SU-DHL-6 (cell line): Measurements from ENCODE around the gene NEUROG1.

ENCODE experiments used
- H2AFZ ChIP-seq: fragments of 200-600 bp; sonication (generic); 2 replicates; pipeline ENCODE4 v1.6.1; 2014; ENCODE audit warnings: low read depth, mild to moderate bottlenecking, moderate library complexity, mixed read lengths, antibody characterized with exemption, low read length; ENCODE audit not compliant: severe bottlenecking
- H3F3A ChIP-seq: fragments of 200-600 bp; shearing (Covaris generic); 2 replicates; pipeline ENCODE4 v1.6.0; 2016; ENCODE audit warnings: antibody characterized with exemption, mild to moderate bottlenecking; ENCODE audit not compliant: insufficient read depth
- H3K27ac ChIP-seq: fragments of 200-600 bp; sonication (generic); 2 replicates; pipeline ENCODE4 v1.5.1; 2016; ENCODE audit warnings: low read depth, mild to moderate bottlenecking, low read length, moderate library complexity, mixed read lengths
- H3K27me3 ChIP-seq: fragments of 200-600 bp; sonication (generic), shearing (Covaris generic); 2 replicates; pipeline ENCODE4 v1.6.0; 2014; ENCODE audit warnings: mild to moderate bottlenecking, low read length
- H3K36me3 ChIP-seq: fragments of 200-600 bp; sonication (generic); 2 replicates; pipeline ENCODE4 v1.6.1; 2014; ENCODE audit warnings: mild to moderate bottlenecking, low read length, mixed read lengths
- H3K4me2 ChIP-seq: fragments of 300-600, 200-600 bp; shearing (Covaris generic), sonication (generic); 2 replicates; pipeline ENCODE4 v1.6.0; 2014; ENCODE audit warnings: low read length, low read depth, mild to moderate bottlenecking; ENCODE audit not compliant: poor library complexity, severe bottlenecking
- H3K4me3 ChIP-seq: fragments of 200-600 bp; sonication (generic); 2 replicates; pipeline ENCODE4 v1.5.1; 2014; ENCODE audit warnings: antibody characterized with exemption, low read length, mild to moderate bottlenecking, mixed read lengths; ENCODE audit not compliant: insufficient read depth, poor library complexity, severe bottlenecking
- H3K79me2 ChIP-seq: fragments of 200-600 bp; sonication (generic); 2 replicates; pipeline ENCODE4 v1.6.1; 2014; ENCODE audit warnings: mild to moderate bottlenecking, low read length, moderate library complexity; ENCODE audit not compliant: insufficient read depth
- H3K9ac ChIP-seq: fragments of 200-600 bp; sonication (generic); 2 replicates; pipeline ENCODE4 v1.7.0; 2014; ENCODE audit warnings: mild to moderate bottlenecking, low read length
- H3K9me2 ChIP-seq: fragments of 200-600 bp; sonication (generic); replicated peaks from 2 replicates; pipeline ENCODE4 v1.6.1; 2014; ENCODE audit warnings: low read length; ENCODE audit not compliant: insufficient read depth
- H3K9me3 ChIP-seq: fragments of 200-600 bp; sonication (generic); 2 replicates; pipeline ENCODE4 v1.6.1; 2014; ENCODE audit warnings: low read length, mixed read lengths; ENCODE audit not compliant: insufficient read depth
- H4K20me1 ChIP-seq: fragments of 200-600 bp; sonication (generic); 2 replicates; pipeline ENCODE4 v1.6.1; 2014; ENCODE audit warnings: low read depth, mild to moderate bottlenecking, antibody characterized with exemption, low read length, moderate library complexity, mixed read lengths
- EZH2phosphoT487 ChIP-seq: fragments of 200-600 bp; sonication (generic), shearing (Covaris generic); conservative IDR thresholded peaks from 2 replicates; pipeline ENCODE4 v1.6.1; 2018; ENCODE audit warnings: mild to moderate bottlenecking, antibody characterized with exemption, low read length, moderate library complexity, mixed read lengths
- TF ChIP-seq, protein P1 (sequence below): fragments of 200-600 bp; sonication (generic); IDR thresholded peaks from one replicate; pipeline ENCODE4 v1.5.1; 2017; ENCODE audit warnings: antibody characterized with exemption, mild to moderate bottlenecking, low read length, moderate library complexity; ENCODE audit not compliant: insufficient read depth, poor library complexity, severe bottlenecking

The NEUROG1 gene

DNA sequence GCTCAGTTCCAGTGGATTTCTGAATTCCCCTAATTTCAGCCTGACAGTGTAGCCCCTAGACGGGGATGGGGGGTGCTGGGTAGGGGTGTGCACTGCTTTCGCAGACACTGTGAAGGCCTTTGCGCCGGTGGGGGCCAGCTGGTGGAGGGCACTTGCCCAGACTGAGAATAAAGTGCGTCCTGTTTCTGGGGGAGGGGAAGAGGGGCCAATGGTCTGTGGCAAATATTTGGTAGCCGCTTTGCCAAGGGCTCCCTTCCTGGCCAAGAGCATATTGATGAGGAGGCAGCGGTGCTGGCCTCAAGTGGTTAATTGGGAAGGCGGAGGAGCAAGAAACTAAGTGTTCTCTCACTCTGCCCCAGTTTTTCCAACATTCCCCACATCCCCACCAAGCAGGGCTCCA lies 41.7 kb upstream of the NEUROG1 start:
- no peak overlapping the region for H3K9ac ChIP-seq
- H4K20me1 ChIP-seq = no peaks in the 10 kb centered on the region
- H3K9me3 ChIP-seq = no peaks in the 10 kb centered on the region
- H3F3A ChIP-seq = no peaks in the 10 kb centered on the region
- no peak overlapping the region for H2AFZ ChIP-seq
- H3K4me3 ChIP-seq = no peak overlapping the region
- H3K79me2 ChIP-seq = no peaks in the 10 kb centered on the region
- H3K9me2 ChIP-seq = no peaks in the 10 kb centered on the region
- H3K27me3 ChIP-seq = no peaks in the 10 kb centered on the region
- no peak overlapping the region for H3K27ac ChIP-seq
- no peak overlapping the region for H3K4me2 ChIP-seq
- no peaks in the 10 kb centered on the region for H3K36me3 ChIP-seq
- TF ChIP-seq, protein P1, sequence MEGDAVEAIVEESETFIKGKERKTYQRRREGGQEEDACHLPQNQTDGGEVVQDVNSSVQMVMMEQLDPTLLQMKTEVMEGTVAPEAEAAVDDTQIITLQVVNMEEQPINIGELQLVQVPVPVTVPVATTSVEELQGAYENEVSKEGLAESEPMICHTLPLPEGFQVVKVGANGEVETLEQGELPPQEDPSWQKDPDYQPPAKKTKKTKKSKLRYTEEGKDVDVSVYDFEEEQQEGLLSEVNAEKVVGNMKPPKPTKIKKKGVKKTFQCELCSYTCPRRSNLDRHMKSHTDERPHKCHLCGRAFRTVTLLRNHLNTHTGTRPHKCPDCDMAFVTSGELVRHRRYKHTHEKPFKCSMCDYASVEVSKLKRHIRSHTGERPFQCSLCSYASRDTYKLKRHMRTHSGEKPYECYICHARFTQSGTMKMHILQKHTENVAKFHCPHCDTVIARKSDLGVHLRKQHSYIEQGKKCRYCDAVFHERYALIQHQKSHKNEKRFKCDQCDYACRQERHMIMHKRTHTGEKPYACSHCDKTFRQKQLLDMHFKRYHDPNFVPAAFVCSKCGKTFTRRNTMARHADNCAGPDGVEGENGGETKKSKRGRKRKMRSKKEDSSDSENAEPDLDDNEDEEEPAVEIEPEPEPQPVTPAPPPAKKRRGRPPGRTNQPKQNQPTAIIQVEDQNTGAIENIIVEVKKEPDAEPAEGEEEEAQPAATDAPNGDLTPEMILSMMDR = no peak
- TF ChIP-seq EZH2phosphoT487 = no peak

DNA sequence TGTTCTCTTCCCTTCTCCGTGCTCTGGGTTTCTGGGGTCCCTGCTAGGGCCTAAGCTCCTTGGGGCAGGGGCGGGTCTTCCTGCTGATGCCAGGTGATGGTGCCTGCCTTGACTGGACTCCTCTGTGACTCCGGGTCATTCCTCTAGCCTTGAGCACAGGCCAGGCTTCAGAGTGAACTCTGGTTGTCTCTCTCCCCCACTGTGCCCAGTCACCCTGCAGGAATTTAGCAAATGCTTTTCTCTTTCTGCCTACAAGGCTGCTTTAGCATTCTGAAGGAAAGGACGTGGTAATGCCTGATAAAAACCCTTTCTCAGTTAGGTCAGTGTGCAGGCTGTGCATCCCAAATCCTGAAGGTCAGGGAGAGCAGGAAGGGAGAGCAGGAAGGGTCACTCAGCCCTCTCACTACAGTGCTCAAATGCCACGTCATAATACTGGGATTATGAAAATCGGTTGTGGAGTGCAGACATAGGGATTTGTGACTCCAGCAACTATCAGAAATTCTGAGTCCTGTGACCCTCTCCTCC lies 40.4 kb upstream of the NEUROG1 start:
- TF ChIP-seq, protein P1 = no peak
- TF ChIP-seq EZH2phosphoT487 = no peak
- no peaks in the 10 kb centered on the region for H4K20me1 ChIP-seq
- H3K27ac ChIP-seq = no peak overlapping the region
- no peak overlapping the region for H3K4me2 ChIP-seq
- H3K79me2 ChIP-seq = no peaks in the 10 kb centered on the region
- no peaks in the 10 kb centered on the region for H3K36me3 ChIP-seq
- no peaks in the 10 kb centered on the region for H3K9me2 ChIP-seq
- no peak overlapping the region for H3K4me3 ChIP-seq
- H3F3A ChIP-seq = no peaks in the 10 kb centered on the region
- no peaks in the 10 kb centered on the region for H3K9me3 ChIP-seq
- H2AFZ ChIP-seq = no peak overlapping the region
- H3K9ac ChIP-seq = no peak overlapping the region
- H3K27me3 ChIP-seq = no peaks in the 10 kb centered on the region

DNA sequence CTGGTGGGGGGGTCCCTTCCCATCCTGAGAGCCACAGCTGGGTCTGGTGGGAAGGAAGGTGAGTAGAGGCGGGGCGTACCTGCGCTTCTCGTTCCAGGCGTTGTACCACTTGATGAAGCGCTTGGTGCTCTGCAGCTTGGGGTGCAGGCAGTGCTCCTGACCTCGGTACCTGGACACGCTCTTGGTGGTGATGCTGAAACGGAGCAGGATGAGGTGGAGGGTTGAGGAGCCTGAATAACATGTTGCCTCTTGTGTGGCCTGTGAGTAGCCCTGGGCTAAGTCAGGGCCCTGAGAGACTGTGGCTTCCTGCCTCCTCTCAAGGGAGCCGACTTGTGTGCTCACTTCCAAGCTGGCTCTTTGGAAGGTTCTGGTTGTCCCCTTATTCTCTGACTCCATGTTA lies 38.7 kb upstream of the NEUROG1 start:
- Histone ChIP-seq H3K4me3 (no peak overlapping the region), H2AFZ (no peak overlapping the region), H4K20me1 (no peaks in the 10 kb centered on the region), H3K9me2 (no peaks in the 10 kb centered on the region), H3K27me3 (no peaks in the 10 kb centered on the region), H3K4me2 (no peak overlapping the region), H3F3A (no peaks in the 10 kb centered on the region), H3K9me3 (no peaks in the 10 kb centered on the region), H3K79me2 (no peaks in the 10 kb centered on the region), H3K9ac (no peak overlapping the region), H3K27ac (no peak overlapping the region), H3K36me3 (no peaks in the 10 kb centered on the region)
- TF ChIP-seq EZH2phosphoT487 = no peak
- TF ChIP-seq, protein P1 = no peak
